Caco-2 (cell line): ENCODE results near the gene ING3. TPM values are rescaled to one million over a fixed set of nuclear protein-coding genes. Genes with fewer than 3 reads are reported as not detected.

Experiments used
- BruUV-seq: library from RNA; stranded (reverse); fragments of 400-500 nt; replicated peaks from 2 replicates; lab custom pipeline; 2021; lab: Mats Ljungman, UMichigan
- CTCF ChIA-PET: fragments of 300-600 bp; sonication (Branson Sonifier 250); formaldehyde crosslinking; loops from one replicate; lab custom pipeline; 2022; ENCODE audit warnings: antibody characterized with exemption; lab: Charles Lee
- POLR2A ChIA-PET: fragments of 300-600 bp; sonication (Branson Sonifier 250); formaldehyde crosslinking; loops from one replicate; lab custom pipeline; 2022; ENCODE audit warnings: antibody characterized with exemption; lab: Charles Lee
- DNase-seq, 2 experiments: peaks; one replicate each; pipeline versions ENCODE4 v3.0.0 to v3.0.0-alpha.2; 2020 to 2022
- H3K27me3 ChIP-seq: replicated peaks from 2 replicates; pipeline ENCODE4 v1.6.0; 2011; ENCODE audit warnings: low read length; ENCODE audit not compliant: control insufficient read depth, insufficient read depth
- H3K36me3 ChIP-seq: 2 replicates; pipeline ENCODE4 v1.5.1; 2011; ENCODE audit warnings: low read length; ENCODE audit not compliant: control insufficient read depth, insufficient read depth
- H3K4me1 ChIP-seq: fragments of 250-450 bp; sonication (Bioruptor Pico); 2 replicates; pipeline ENCODE4 v1.5.1; 2020; ENCODE audit warnings: mild to moderate bottlenecking
- H3K4me3 ChIP-seq: 2 replicates; pipeline ENCODE4 v1.5.1; 2011; ENCODE audit warnings: low read depth, mild to moderate bottlenecking, control low read depth, low read length
- H3K9me3 ChIP-seq: fragments of 250-450 bp; sonication (Bioruptor Pico); 2 replicates; pipeline ENCODE4 v1.5.1; 2020; ENCODE audit warnings: mild to moderate bottlenecking, moderate library complexity
- H3K27ac Mint-ChIP-seq: one replicate; pipeline ENCODE4 v1.8.0; 2022; ENCODE audit warnings: mixed read lengths; ENCODE audit not compliant: unreplicated experiment
- H3K27me3 Mint-ChIP-seq: one replicate; pipeline ENCODE4 v1.8.0; 2022; ENCODE audit warnings: mixed read lengths; ENCODE audit not compliant: insufficient read depth, unreplicated experiment
- H3K36me3 Mint-ChIP-seq: one replicate; pipeline ENCODE4 v1.8.0; 2022; ENCODE audit warnings: mild to moderate bottlenecking, mixed read lengths; ENCODE audit not compliant: insufficient read depth, unreplicated experiment
- H3K4me1 Mint-ChIP-seq: one replicate; pipeline ENCODE4 v1.8.0; 2022; ENCODE audit warnings: low read depth, mixed read lengths; ENCODE audit not compliant: unreplicated experiment
- H3K4me3 Mint-ChIP-seq: one replicate; pipeline ENCODE4 v1.8.0; 2022; ENCODE audit warnings: mild to moderate bottlenecking, moderate library complexity, mixed read lengths; ENCODE audit not compliant: unreplicated experiment
- H3K9me3 Mint-ChIP-seq: one replicate; pipeline ENCODE4 v1.8.0; 2022; ENCODE audit warnings: mixed read lengths; ENCODE audit not compliant: unreplicated experiment
- CTCF ChIP-seq, 2 experiments: fragments of 200-600 bp in 1 of 2; IDR thresholded peaks; 1 replicate in 1 of 2; 2 replicates in 1 of 2; pipeline versions ENCODE4 v1.5.1 to v1.8.0; 2011 to 2022; ENCODE audit warnings: antibody characterized with exemption in 1 of 2, control low read depth in 1 of 2, inconsistent platforms in 1 of 2, low read depth in 1 of 2, low read length in 1 of 2, mild to moderate bottlenecking in 1 of 2, moderate library complexity in 1 of 2; ENCODE audit not compliant: insufficient read depth in 1 of 2, severe bottlenecking in 1 of 2, unreplicated experiment in 1 of 2
- intact Hi-C: fragments of 100-400 bp; cut with micrococcal nuclease; formaldehyde crosslinking; loops from one replicate; pipeline ENCODE4 v1.10.0; 2022; ENCODE audit not compliant: unreplicated experiment
- total RNA-seq: library from RNA; stranded (reverse); gene quantifications from 2 replicates; pipeline ENCODE4 v1.2.3, GENCODE V29; 2022

ING3 gene
- total RNA-seq, 1 experiment from 2014 or later = 14.6 TPM

GRCh38 chr7:120961638-120962173, 11.1 kb downstream of the ING3 start:
- H3K9me3 ChIP-seq = no peaks in the 10 kb centered on the region
- no peak overlapping the region for H3K4me3 ChIP-seq
- CTCF ChIA-PET = no interaction called here
- no peaks in the 10 kb centered on the region for H3K36me3 ChIP-seq
- no TSS peak for BruUV-seq
- no peaks in the 10 kb centered on the region for H3K27me3 ChIP-seq
- intact Hi-C loops = no loop called here
- POLR2A ChIA-PET = no interaction called here
- no peaks in the 10 kb centered on the region for H3K9me3 Mint-ChIP-seq
- H3K27me3 Mint-ChIP-seq = no peaks in the 10 kb centered on the region
- TF ChIP-seq CTCF (IDR thresholded peaks at IDR 0.05; ENCODE audit: insufficient read depth in 1 of 2, low read depth in 1 of 2, low read length in 1 of 2, severe bottlenecking in 1 of 2, unreplicated experiment in 1 of 2) = no peak
- no peaks in the 10 kb centered on the region for H3K36me3 Mint-ChIP-seq
- H3K27ac Mint-ChIP-seq = no peak overlapping the region
- H3K4me1 ChIP-seq = no peaks in the 10 kb centered on the region
- no peak overlapping the region for H3K4me3 Mint-ChIP-seq
- no peak for DNase-seq
- H3K4me1 Mint-ChIP-seq = no peaks in the 10 kb centered on the region

- Histone ChIP-seq H3K4me3 (no peak overlapping the region), H3K9me3 (no peaks in the 10 kb centered on the region), H3K27me3 (no peaks in the 10 kb centered on the region), H3K4me1 (no peaks in the 10 kb centered on the region), H3K36me3 (no peaks in the 10 kb centered on the region)
- intact Hi-C loops = no loop called here
- Mint-ChIP-seq H3K9me3 (no peaks in the 10 kb centered on the region), H3K4me3 (no peak overlapping the region), H3K36me3 (peaks cover 4% of the 10 kb centered on the region), H3K4me1 (no peaks in the 10 kb centered on the region), H3K27ac (no peak overlapping the region), H3K27me3 (no peaks in the 10 kb centered on the region)
- POLR2A ChIA-PET = interaction anchor here (0.6 kb wide), 1 partner anchor 392 kb away, joined by 3 read pairs; no protein-coding TSS in a partner anchor
- no peak for TF ChIP-seq CTCF (IDR thresholded peaks at IDR 0.05; ENCODE audit: insufficient read depth in 1 of 2, low read depth in 1 of 2, low read length in 1 of 2, severe bottlenecking in 1 of 2, unreplicated experiment in 1 of 2)
- no peak for DNase-seq
- CTCF ChIA-PET = no interaction called here
- BruUV-seq = no TSS peak
Measured at GRCh38 chr7:120964088-120964487, 13.5 kb downstream of the ING3 start.

GRCh38 chr7:120966961-120967360, 16.4 kb downstream of the ING3 start:
- no peak overlapping the region for H3K4me3 Mint-ChIP-seq
- no peaks in the 10 kb centered on the region for H3K9me3 Mint-ChIP-seq

More at GRCh38 chr7:120966961-120967360, 16.4 kb downstream of the ING3 start:
- no peaks in the 10 kb centered on the region for H3K4me1 Mint-ChIP-seq
- ChIA-PET POLR2A (interaction anchor here (1.1 kb wide), 1 partner anchor 16 kb away, joined by 7 read pairs; the partner anchor contains the start of gene ING3), CTCF (no interaction called here)
- Histone ChIP-seq H3K9me3 (no peaks in the 10 kb centered on the region), H3K36me3 (no peaks in the 10 kb centered on the region), H3K27me3 (no peaks in the 10 kb centered on the region), H3K4me1 (no peaks in the 10 kb centered on the region), H3K4me3 (no peak overlapping the region)
- H3K36me3 Mint-ChIP-seq = peaks cover 18% of the 10 kb centered on the region
- intact Hi-C loops = no loop called here
- H3K27me3 Mint-ChIP-seq = no peaks in the 10 kb centered on the region
- no peak for DNase-seq
- no peak overlapping the region for H3K27ac Mint-ChIP-seq
- no TSS peak for BruUV-seq
- TF ChIP-seq CTCF (IDR thresholded peaks at IDR 0.05; ENCODE audit: insufficient read depth in 1 of 2, low read depth in 1 of 2, low read length in 1 of 2, severe bottlenecking in 1 of 2, unreplicated experiment in 1 of 2) = no peak
